KMS-11 (cell line): Measurements from ENCODE around the gene C21orf58.

Experiments
- H2AFZ ChIP-seq: fragments of 200-600 bp; sonication (generic); 2 replicates; pipeline ENCODE4 v1.6.1; 2016; ENCODE audit warnings: antibody characterized with exemption, mixed run types, low read depth
- H3K27ac ChIP-seq: fragments of 200-600 bp; sonication (generic); 2 replicates; pipeline ENCODE4 v1.6.1; 2016; ENCODE audit warnings: mild to moderate bottlenecking, mixed run types
- H3K27me3 ChIP-seq: fragments of 200-600 bp; sonication (generic); 2 replicates; pipeline ENCODE4 v1.6.1; 2017; ENCODE audit warnings: mild to moderate bottlenecking, low read depth, mixed run types, moderate library complexity; ENCODE audit not compliant: insufficient read depth
- H3K36me3 ChIP-seq: fragments of 200-600 bp; sonication (generic); 2 replicates; pipeline ENCODE4 v1.6.1; 2017; ENCODE audit warnings: mild to moderate bottlenecking, mixed run types; ENCODE audit not compliant: insufficient read depth
- H3K4me1 ChIP-seq: fragments of 200-600 bp; sonication (generic); 2 replicates; pipeline ENCODE4 v1.6.1; 2016; ENCODE audit warnings: mild to moderate bottlenecking, low read depth, mixed run types; ENCODE audit not compliant: poor library complexity, severe bottlenecking
- H3K4me2 ChIP-seq: fragments of 200-600 bp; sonication (generic); 2 replicates; pipeline ENCODE4 v1.7.0; 2016; ENCODE audit warnings: mild to moderate bottlenecking, mixed run types
- H3K4me3 ChIP-seq: fragments of 200-600 bp; sonication (generic); IDR thresholded peaks from 2 replicates; pipeline ENCODE4 v1.6.1; 2017; ENCODE audit warnings: low read depth, low read length, mixed read lengths; ENCODE audit not compliant: insufficient read depth
- H3K79me2 ChIP-seq: fragments of 200-600 bp; sonication (generic); 2 replicates; pipeline ENCODE4 v1.6.1; 2016; ENCODE audit warnings: low read depth, mixed run types; ENCODE audit not compliant: insufficient read depth
- H3K9ac ChIP-seq: fragments of 200-600 bp; sonication (generic); 2 replicates; pipeline ENCODE4 v1.6.1; 2016; ENCODE audit warnings: mild to moderate bottlenecking, mixed run types
- H4K20me1 ChIP-seq: fragments of 200-600 bp; sonication (generic); 2 replicates; pipeline ENCODE4 v1.6.1; 2016; ENCODE audit warnings: mild to moderate bottlenecking, mixed run types; ENCODE audit not compliant: insufficient read depth
- TF ChIP-seq, protein P1 (sequence below): fragments of 200-600 bp; sonication (generic); conservative IDR thresholded peaks from 2 replicates; pipeline ENCODE4 v1.6.1; 2017; ENCODE audit warnings: low read depth, mild to moderate bottlenecking, antibody characterized with exemption, low read length, moderate library complexity, mixed read lengths

Gene C21orf58

GRCh38 chr21:46297338-46298271 lies 26.1 kb downstream of the C21orf58 start:
- Histone ChIP-seq H3K79me2 (no peaks in the 10 kb centered on the region), H3K36me3 (no peaks in the 10 kb centered on the region), H3K4me3 (no peak overlapping the region), H3K4me2 (no peak overlapping the region), H3K27ac (no peak overlapping the region), H4K20me1 (no peaks in the 10 kb centered on the region), H3K4me1 (no peaks in the 10 kb centered on the region), H2AFZ (no peak overlapping the region), H3K9ac (no peak overlapping the region), H3K27me3 (no peaks in the 10 kb centered on the region)
- TF ChIP-seq, protein P1, sequence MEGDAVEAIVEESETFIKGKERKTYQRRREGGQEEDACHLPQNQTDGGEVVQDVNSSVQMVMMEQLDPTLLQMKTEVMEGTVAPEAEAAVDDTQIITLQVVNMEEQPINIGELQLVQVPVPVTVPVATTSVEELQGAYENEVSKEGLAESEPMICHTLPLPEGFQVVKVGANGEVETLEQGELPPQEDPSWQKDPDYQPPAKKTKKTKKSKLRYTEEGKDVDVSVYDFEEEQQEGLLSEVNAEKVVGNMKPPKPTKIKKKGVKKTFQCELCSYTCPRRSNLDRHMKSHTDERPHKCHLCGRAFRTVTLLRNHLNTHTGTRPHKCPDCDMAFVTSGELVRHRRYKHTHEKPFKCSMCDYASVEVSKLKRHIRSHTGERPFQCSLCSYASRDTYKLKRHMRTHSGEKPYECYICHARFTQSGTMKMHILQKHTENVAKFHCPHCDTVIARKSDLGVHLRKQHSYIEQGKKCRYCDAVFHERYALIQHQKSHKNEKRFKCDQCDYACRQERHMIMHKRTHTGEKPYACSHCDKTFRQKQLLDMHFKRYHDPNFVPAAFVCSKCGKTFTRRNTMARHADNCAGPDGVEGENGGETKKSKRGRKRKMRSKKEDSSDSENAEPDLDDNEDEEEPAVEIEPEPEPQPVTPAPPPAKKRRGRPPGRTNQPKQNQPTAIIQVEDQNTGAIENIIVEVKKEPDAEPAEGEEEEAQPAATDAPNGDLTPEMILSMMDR: no peak

- H3K36me3 ChIP-seq: no peaks in the 10 kb centered on the region
- TF ChIP-seq, protein P1: no peak
- no peak overlapping the region for H3K4me2 ChIP-seq
- H3K9ac ChIP-seq: no peak overlapping the region
- H3K4me1 ChIP-seq: no peaks in the 10 kb centered on the region
- H3K4me3 ChIP-seq: no peak overlapping the region
- H2AFZ ChIP-seq: no peak overlapping the region
- no peaks in the 10 kb centered on the region for H3K79me2 ChIP-seq
- no peak overlapping the region for H3K27ac ChIP-seq
- H4K20me1 ChIP-seq: no peaks in the 10 kb centered on the region
- H3K27me3 ChIP-seq: no peaks in the 10 kb centered on the region
Observed at GRCh38 chr21:46295996-46296752, 27.5 kb downstream of the C21orf58 start.

- H3K79me2 ChIP-seq: no peaks in the 10 kb centered on the region
- no peak overlapping the region for H3K9ac ChIP-seq
- no peaks in the 10 kb centered on the region for H4K20me1 ChIP-seq
- H3K27ac ChIP-seq: no peak overlapping the region
- no peaks in the 10 kb centered on the region for H3K4me1 ChIP-seq
- no peak overlapping the region for H2AFZ ChIP-seq
- no peak overlapping the region for H3K4me3 ChIP-seq
- no peaks in the 10 kb centered on the region for H3K27me3 ChIP-seq
- TF ChIP-seq, protein P1: no peak
- H3K4me2 ChIP-seq: no peak overlapping the region
- no peaks in the 10 kb centered on the region for H3K36me3 ChIP-seq
Observed at GRCh38 chr21:46295177-46295770, 28.4 kb downstream of the C21orf58 start.

DNA sequence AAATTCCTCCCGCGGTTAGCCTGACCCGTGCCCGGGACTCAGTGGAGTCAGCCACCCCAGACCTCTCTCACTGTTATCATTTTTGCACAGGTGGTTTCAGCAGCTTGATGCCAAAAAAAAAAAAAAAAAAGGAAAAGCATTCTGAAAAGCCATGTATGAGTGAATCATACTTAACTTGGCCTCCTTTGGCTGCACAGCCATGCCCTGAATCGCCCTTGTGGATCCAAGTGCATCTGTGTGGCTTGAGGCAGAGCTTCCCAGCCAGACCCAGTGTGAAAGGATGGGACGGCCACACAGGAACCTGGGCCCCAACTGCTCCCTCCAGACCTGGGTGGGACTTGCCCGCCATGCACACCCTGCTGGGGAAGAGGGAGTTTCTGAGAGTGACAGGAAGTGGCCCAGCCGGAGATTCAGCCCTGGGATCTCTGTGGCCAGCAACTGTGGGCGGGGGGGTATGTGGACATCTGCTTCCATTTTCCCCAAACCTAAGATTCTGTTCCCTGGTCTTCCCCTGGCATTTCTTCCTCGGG lies 29.0 kb downstream of the C21orf58 start:
- Histone ChIP-seq H3K9ac (no peak overlapping the region), H3K4me2 (no peak overlapping the region), H3K36me3 (no peaks in the 10 kb centered on the region), H3K79me2 (no peaks in the 10 kb centered on the region), H3K27me3 (no peaks in the 10 kb centered on the region), H2AFZ (no peak overlapping the region), H3K4me3 (no peak overlapping the region), H4K20me1 (no peaks in the 10 kb centered on the region), H3K4me1 (peaks cover 5% of the 10 kb centered on the region), H3K27ac (no peak overlapping the region)
- TF ChIP-seq, protein P1: no peak
